Measurements from ENCODE around the gene KCNJ10.

Gene KCNJ10

DNA sequence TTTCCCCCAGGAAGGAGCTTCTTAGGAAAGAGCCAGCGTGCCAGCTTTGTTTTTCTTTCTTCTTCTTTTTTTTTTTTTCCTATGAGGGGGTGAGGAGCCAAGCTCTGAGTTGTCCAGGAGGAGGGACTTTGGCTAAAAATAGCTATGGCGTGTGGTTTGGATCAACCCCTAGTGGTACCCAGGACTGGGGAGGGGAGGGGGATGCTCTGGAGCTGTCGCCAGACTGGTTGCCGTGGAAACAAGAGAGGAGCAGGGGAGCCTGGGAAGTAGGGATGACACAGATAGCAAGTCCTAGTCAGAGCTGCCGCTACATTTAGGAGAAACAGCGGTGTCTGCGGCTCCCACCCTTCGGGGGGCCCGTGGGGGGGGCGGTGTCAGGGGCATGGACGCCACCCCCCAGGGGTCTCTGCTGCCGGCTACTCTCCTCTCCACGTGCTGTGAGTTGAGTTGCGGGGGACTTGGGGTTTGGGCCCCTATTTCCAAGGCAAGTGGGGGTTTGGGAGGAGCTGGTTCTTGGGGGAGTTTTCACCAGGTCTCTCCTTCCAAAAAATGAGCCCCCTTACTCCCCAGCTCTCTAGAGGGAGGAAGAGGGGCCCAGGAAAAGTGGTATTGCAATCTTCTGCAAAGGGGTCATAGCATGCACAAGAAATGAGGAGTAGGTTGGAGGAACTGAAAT, 11.4 kb upstream of the KCNJ10 start, which contains the start of gene KCNJ9:
KCNJ9 (plus strand) TSS at position 278 of the 676 bp plus-strand sequence. CDS start 2,493 bp downstream, outside the sequence.
- H3K27me3 ChIP-seq (ENCODE audit: insufficient read depth, low read length) = no peaks in the 10 kb centered on the region
- H3K9ac ChIP-seq (ENCODE audit: low read length) = no peak within 1 kb of the TSS
- H3K27ac ChIP-seq (ENCODE audit: low read depth, low read length, poor library complexity, severe bottlenecking) = no peak within 1 kb of the TSS
- no peak within 1 kb of the TSS for H2AFZ ChIP-seq (ENCODE audit: low read length)
- H3K36me3 ChIP-seq (ENCODE audit: insufficient read depth, low read length) = no peaks in the 10 kb centered on the region; the same call in 1 of the 2 replicates
- H4K20me1 ChIP-seq (ENCODE audit: insufficient read depth, low read length) = no peaks in the 10 kb centered on the region
- no peaks in the 10 kb centered on the region for H3K9me2 ChIP-seq (ENCODE audit: low read depth, low read length)
- H3K9me3 ChIP-seq (ENCODE audit: low read length) = no peaks in the 10 kb centered on the region
- no peaks in the 10 kb centered on the region for H3K4me1 ChIP-seq (ENCODE audit: insufficient read depth, low read length, severe bottlenecking)
- no peaks in the 10 kb centered on the region for H3F3A ChIP-seq (ENCODE audit: insufficient read depth, low read length)
- H3K79me2 ChIP-seq (ENCODE audit: insufficient read depth, low read length) = no peaks in the 10 kb centered on the region
- H3K4me3 ChIP-seq (ENCODE audit: low read depth, low read length, poor library complexity, severe bottlenecking) = no peak within 1 kb of the TSS
- TF ChIP-seq EZH2 (IDR thresholded peaks at IDR 0.05; ENCODE audit: borderline replicate concordance, low read length) = no peak
- no peak within 1 kb of the TSS for H3K4me2 ChIP-seq (ENCODE audit: low read length)

DNA sequence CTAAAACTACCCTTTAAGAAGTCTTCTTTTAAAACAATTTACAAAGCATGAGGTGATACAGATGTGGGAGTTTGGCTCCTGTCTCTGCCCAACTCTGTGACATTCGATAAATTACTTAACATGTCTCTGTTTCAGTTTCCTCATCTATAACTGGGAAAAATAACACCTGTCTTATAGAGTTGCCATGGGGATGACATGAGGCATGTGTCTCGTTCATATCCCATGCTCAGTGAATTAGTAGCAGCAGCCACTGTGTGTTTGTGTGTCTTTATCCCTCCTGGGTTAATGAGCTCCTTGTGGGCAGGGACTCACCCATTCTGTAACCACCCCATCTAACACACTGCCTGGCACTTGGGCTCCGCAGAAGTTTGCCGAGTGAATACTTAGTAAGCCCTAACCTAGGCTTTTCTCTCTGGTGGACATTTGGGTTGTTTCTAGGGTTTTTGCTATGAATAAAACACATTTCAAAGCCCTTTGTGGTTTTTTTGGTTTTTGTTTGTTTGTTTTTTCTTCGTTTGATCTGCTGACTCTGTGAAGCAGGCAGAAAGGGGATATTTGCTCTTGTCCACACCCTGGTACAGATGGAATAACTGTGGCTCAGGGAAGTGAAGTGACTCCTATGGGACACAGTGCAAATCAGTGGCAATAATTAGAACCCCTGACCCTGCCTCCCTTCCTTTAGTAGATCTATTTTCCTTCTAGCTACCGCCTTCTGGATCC, 10.6 kb upstream of the KCNJ10 start:
- TF ChIP-seq, protein P1, sequence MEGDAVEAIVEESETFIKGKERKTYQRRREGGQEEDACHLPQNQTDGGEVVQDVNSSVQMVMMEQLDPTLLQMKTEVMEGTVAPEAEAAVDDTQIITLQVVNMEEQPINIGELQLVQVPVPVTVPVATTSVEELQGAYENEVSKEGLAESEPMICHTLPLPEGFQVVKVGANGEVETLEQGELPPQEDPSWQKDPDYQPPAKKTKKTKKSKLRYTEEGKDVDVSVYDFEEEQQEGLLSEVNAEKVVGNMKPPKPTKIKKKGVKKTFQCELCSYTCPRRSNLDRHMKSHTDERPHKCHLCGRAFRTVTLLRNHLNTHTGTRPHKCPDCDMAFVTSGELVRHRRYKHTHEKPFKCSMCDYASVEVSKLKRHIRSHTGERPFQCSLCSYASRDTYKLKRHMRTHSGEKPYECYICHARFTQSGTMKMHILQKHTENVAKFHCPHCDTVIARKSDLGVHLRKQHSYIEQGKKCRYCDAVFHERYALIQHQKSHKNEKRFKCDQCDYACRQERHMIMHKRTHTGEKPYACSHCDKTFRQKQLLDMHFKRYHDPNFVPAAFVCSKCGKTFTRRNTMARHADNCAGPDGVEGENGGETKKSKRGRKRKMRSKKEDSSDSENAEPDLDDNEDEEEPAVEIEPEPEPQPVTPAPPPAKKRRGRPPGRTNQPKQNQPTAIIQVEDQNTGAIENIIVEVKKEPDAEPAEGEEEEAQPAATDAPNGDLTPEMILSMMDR (IDR thresholded peaks at IDR 0.05; ENCODE audit: low read length) = no peak
- TF ChIP-seq EZH2 (IDR thresholded peaks at IDR 0.05; ENCODE audit: borderline replicate concordance, low read length) = no peak
- no peaks in the 10 kb centered on the region for H3K4me1 ChIP-seq (ENCODE audit: insufficient read depth, low read length, severe bottlenecking)
- H3F3A ChIP-seq (ENCODE audit: insufficient read depth, low read length) = no peaks in the 10 kb centered on the region
- H3K9ac ChIP-seq (ENCODE audit: low read length) = no peak overlapping the region
- H3K27ac ChIP-seq (ENCODE audit: low read depth, low read length, poor library complexity, severe bottlenecking) = no peak overlapping the region
- no peak overlapping the region for H3K4me3 ChIP-seq (ENCODE audit: low read depth, low read length, poor library complexity, severe bottlenecking)
- H3K27me3 ChIP-seq (ENCODE audit: insufficient read depth, low read length) = no peaks in the 10 kb centered on the region
- no peaks in the 10 kb centered on the region for H3K9me2 ChIP-seq (ENCODE audit: low read depth, low read length)
- no peak overlapping the region for H3K4me2 ChIP-seq (ENCODE audit: low read length)
- no peaks in the 10 kb centered on the region for H3K9me3 ChIP-seq (ENCODE audit: low read length)
- H3K79me2 ChIP-seq (ENCODE audit: insufficient read depth, low read length) = no peaks in the 10 kb centered on the region
- no peak overlapping the region for H2AFZ ChIP-seq (ENCODE audit: low read length)
- no peaks in the 10 kb centered on the region; the same call in 1 of the 2 replicates for H3K36me3 ChIP-seq (ENCODE audit: insufficient read depth, low read length)
- H4K20me1 ChIP-seq (ENCODE audit: insufficient read depth, low read length) = no peaks in the 10 kb centered on the region

DNA sequence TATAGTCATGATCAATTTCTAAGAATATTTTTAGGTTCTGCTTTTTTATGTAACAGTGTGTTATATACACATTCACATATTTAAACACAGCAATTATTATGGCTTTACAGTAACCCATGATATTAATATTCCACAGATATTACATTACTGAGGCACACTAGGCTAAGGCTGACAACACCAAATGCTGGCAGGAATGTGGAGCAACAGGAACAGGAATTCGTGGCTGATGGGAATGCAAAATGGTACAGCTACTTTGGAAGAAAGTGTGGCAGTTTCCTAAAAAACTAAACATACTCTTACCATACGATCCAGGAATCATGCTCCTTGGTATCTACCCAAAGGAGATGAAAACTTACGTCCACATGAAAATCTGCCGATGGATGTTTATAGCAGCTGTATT, 9.5 kb upstream of the KCNJ10 start:
- Histone ChIP-seq H3K4me3 (ENCODE audit: low read depth, low read length, poor library complexity, severe bottlenecking) (no peak overlapping the region), H3K9me3 (ENCODE audit: low read length) (no peaks in the 10 kb centered on the region), H3K4me2 (ENCODE audit: low read length) (no peak overlapping the region), H3K9ac (ENCODE audit: low read length) (no peak overlapping the region), H4K20me1 (ENCODE audit: insufficient read depth, low read length) (no peaks in the 10 kb centered on the region), H3K27ac (ENCODE audit: low read depth, low read length, poor library complexity, severe bottlenecking) (no peak overlapping the region), H2AFZ (ENCODE audit: low read length) (no peak overlapping the region), H3K9me2 (ENCODE audit: low read depth, low read length) (no peaks in the 10 kb centered on the region), H3K27me3 (ENCODE audit: insufficient read depth, low read length) (no peaks in the 10 kb centered on the region), H3K79me2 (ENCODE audit: insufficient read depth, low read length) (no peaks in the 10 kb centered on the region), H3K36me3 (ENCODE audit: insufficient read depth, low read length) (no peaks in the 10 kb centered on the region; the same call in 1 of the 2 replicates), H3K4me1 (ENCODE audit: insufficient read depth, low read length, severe bottlenecking) (no peaks in the 10 kb centered on the region), H3F3A (ENCODE audit: insufficient read depth, low read length) (no peaks in the 10 kb centered on the region)
- TF ChIP-seq, protein P1 (IDR thresholded peaks at IDR 0.05; ENCODE audit: low read length) = no peak
- no peak for TF ChIP-seq EZH2 (IDR thresholded peaks at IDR 0.05; ENCODE audit: borderline replicate concordance, low read length)
